Ovary (tissue), 3 donors: ENCODE measurements around the gene FOXK2.

Source experiments
- POLR2A ChIP-seq: fragments of 450-650 bp; IDR thresholded peaks from one replicate; pipeline ENCODE4 v1.6.1; 2017; ENCODE audit warnings: antibody characterized with exemption, mild to moderate bottlenecking, moderate library complexity
- TF ChIP-seq, protein P1 (sequence below), 3 donors: fragments of 450-650 bp in 2 of 3; fragments of 200-600 bp in 1 of 3; IDR thresholded peaks; one replicate each; pipeline versions ENCODE4 v1.5.1 to v1.8.0; 2016 to 2022; ENCODE audit warnings: antibody characterized with exemption in 3 of 3, mild to moderate bottlenecking in 1 of 3
- donor health status: DM: no; HTN: no; CAD: no.

DNA sequence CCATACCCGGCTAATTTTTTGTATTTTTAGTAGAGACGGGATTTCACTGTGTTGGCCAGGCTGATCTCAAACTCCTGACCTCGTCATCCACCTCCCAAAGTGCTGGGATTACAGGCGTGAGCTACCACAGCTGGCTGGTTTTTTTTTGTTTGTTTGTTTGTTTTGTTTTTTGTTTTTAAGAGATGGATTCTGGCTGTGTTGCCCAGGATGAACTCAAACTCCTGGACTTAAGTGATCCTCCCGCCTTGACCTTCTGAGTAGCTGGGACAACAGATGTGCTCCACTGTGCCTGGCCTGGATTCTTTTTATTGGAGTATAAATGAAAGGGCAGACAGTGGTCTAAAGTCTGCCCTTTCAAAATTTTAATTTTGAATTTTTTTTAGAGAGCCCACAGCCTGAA is 44.7 kb downstream of the FOXK2 start:
- TF ChIP-seq, protein P1, sequence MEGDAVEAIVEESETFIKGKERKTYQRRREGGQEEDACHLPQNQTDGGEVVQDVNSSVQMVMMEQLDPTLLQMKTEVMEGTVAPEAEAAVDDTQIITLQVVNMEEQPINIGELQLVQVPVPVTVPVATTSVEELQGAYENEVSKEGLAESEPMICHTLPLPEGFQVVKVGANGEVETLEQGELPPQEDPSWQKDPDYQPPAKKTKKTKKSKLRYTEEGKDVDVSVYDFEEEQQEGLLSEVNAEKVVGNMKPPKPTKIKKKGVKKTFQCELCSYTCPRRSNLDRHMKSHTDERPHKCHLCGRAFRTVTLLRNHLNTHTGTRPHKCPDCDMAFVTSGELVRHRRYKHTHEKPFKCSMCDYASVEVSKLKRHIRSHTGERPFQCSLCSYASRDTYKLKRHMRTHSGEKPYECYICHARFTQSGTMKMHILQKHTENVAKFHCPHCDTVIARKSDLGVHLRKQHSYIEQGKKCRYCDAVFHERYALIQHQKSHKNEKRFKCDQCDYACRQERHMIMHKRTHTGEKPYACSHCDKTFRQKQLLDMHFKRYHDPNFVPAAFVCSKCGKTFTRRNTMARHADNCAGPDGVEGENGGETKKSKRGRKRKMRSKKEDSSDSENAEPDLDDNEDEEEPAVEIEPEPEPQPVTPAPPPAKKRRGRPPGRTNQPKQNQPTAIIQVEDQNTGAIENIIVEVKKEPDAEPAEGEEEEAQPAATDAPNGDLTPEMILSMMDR (IDR thresholded peaks at IDR 0.05): no peak
- no peak for TF ChIP-seq POLR2A
